Fibroblast of mammary gland (primary cell): ENCODE measurements around the gene SLC35G2.
"Not testable (repeated sequence)": the region's sequence is repeated elsewhere in the genome, so short reads cannot be mapped to it uniquely, and the experiment has no call there.

ENCODE experiments used
- DNase-seq: peaks from one replicate; pipeline ENCODE4 v3.0.0-alpha.2; 2010; ENCODE audit warnings: low read depth
- H3K4me3 ChIP-seq: 2 replicates; pipeline ENCODE4 v1.5.1; 2011; ENCODE audit warnings: low read depth, mild to moderate bottlenecking, low read length, moderate library complexity; ENCODE audit not compliant: control insufficient read depth
- CTCF ChIP-seq: conservative IDR thresholded peaks from 2 replicates; pipeline ENCODE4 v1.5.1; 2011; ENCODE audit warnings: low read depth, low read length, inconsistent platforms; ENCODE audit not compliant: control insufficient read depth, insufficient read depth

Gene SLC35G2

DNA sequence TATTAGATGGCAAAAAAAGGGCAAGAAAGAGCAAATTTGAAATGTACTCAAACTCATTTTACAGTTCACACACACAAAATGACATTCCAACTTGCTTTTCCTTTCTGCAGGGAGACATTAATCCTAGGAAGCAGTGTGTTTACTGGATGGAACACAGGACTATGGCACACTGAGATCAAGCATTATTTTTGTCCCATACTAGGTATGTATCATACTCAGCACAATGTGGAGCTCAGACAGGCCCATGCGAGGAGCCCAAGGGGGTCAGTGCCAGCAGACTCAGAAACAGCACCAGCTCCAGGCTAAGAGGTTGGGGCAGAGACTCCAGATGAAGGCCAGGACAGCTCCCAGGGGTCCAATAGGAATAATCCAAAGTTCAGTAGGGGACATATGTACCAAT lies 30.8 kb upstream of the SLC35G2 start:
- H3K4me3 ChIP-seq, result no peak overlapping the region
- TF ChIP-seq CTCF, result no peak
- no peak for DNase-seq

GRCh38 chr3:136789976-136790375 lies 28.9 kb upstream of the SLC35G2 start:
- TF ChIP-seq CTCF, result no peak
- no peak overlapping the region for H3K4me3 ChIP-seq
- DNase-seq, result peak; percentile 54

GRCh38 chr3:136790786-136791185 lies 28.1 kb upstream of the SLC35G2 start:
- DNase-seq, result no peak
- H3K4me3 ChIP-seq, result no peak overlapping the region
- no peak for TF ChIP-seq CTCF

- H3K4me3 ChIP-seq, result no peak overlapping the region
- no peak for DNase-seq
- TF ChIP-seq CTCF, result no peak
Measured at GRCh38 chr3:136792556-136793330, 26.2 kb upstream of the SLC35G2 start.

DNA sequence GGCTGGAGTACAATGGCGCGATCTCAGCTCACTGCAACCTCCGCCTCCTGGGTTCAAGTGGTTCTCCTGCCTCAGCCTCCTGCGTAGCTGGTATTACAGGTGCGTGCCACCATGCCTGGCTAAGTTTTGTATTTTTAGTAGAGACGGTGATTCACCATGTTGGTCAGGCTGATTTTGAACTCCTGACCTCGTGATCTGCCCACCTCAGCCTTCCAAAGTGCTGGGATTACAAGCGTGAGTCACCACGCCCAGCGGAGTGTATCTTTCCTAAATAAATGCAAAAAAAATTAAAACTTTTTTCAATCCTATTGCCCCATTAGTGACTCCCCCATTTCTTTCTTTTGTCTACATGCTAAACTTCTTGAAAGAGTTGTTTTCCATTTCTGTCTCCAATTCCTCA lies 17.8 kb upstream of the SLC35G2 start:
- not testable (repeated sequence) for H3K4me3 ChIP-seq, DNase-seq

DNA sequence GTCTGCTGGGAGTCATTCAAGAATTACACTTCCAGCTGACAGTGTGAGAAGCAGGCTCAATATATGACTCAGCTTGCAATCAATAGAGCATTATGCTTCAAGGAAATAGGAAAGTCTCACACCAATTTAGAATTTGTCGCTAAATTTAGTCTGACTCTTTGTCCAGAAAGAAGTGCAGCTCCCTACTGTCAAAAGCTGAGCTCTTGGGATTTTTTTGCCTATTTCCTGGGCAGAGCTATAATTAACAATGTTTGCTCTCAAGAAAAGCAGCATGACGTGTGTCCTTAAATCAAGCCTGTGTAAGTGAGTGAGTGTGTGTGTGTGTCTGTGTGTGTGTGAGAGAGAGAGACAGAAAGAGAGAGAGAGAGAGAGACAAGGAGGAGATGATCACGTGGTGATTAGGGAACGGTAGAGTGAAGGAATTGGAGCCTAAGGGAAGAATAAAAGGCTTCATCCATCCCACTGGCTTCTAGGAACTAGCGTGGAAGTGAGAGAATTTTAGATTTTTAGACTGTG lies 16.4 kb upstream of the SLC35G2 start:
- H3K4me3 ChIP-seq, result no peak overlapping the region
- peak; percentile 29 for DNase-seq
- TF ChIP-seq CTCF, result no peak

- no peak overlapping the region for H3K4me3 ChIP-seq
- DNase-seq, result no peak
- TF ChIP-seq CTCF, result no peak
Measured at GRCh38 chr3:136804141-136804540, 14.8 kb upstream of the SLC35G2 start.
